HG02870 (cell line): ENCODE results near the gene PDSS2.
A peak's percentile ranks its signal among the peaks of the same experiment; 100 is the strongest.
"Not testable (repeated sequence)": the region's sequence is repeated elsewhere in the genome, so short reads cannot be mapped to it uniquely, and the experiment has no call there.

Experiments
- ATAC-seq: cut with Tn5 transposase; IDR thresholded peaks from one replicate; pipeline ENCODE4 v1.9.1; 2021; ENCODE audit warnings: mild to moderate bottlenecking, moderate library complexity; ENCODE audit not compliant: unreplicated experiment

The PDSS2 gene

GRCh38 chr6:107368471-107368870 lies 90.9 kb downstream of the PDSS2 start:
- ATAC-seq = no peak

- ATAC-seq = not testable (repeated sequence)
Measured at GRCh38 chr6:107364173-107364572, 95.2 kb downstream of the PDSS2 start.

GRCh38 chr6:107361753-107362604 lies 97.4 kb downstream of the PDSS2 start:
- no peak for ATAC-seq

- no peak for ATAC-seq
Measured at GRCh38 chr6:107360476-107360875, 98.9 kb downstream of the PDSS2 start.

GRCh38 chr6:107357842-107358241 lies 101.5 kb downstream of the PDSS2 start:
- no peak for ATAC-seq

- ATAC-seq = no peak
Measured at GRCh38 chr6:107357031-107357430, 102.3 kb downstream of the PDSS2 start.

GRCh38 chr6:107355659-107356058 lies 103.7 kb downstream of the PDSS2 start:
- no peak for ATAC-seq

- no peak for ATAC-seq
Measured at GRCh38 chr6:107354451-107354850, 104.9 kb downstream of the PDSS2 start.

- no peak for ATAC-seq
Measured at GRCh38 chr6:107353773-107354382, 105.5 kb downstream of the PDSS2 start.

- no peak for ATAC-seq
Measured at GRCh38 chr6:107348224-107348623, 111.1 kb downstream of the PDSS2 start.

- ATAC-seq = no peak
Measured at GRCh38 chr6:107345393-107345792, 114.0 kb downstream of the PDSS2 start.

- no peak for ATAC-seq
Measured at GRCh38 chr6:107344981-107345380, 114.4 kb downstream of the PDSS2 start.

GRCh38 chr6:107344383-107344782 lies 115.0 kb downstream of the PDSS2 start:
- ATAC-seq = no peak

GRCh38 chr6:107342144-107342543 lies 117.2 kb downstream of the PDSS2 start:
- ATAC-seq = no peak

- ATAC-seq = no peak
Measured at GRCh38 chr6:107340881-107341280, 118.5 kb downstream of the PDSS2 start.

- ATAC-seq = no peak
Measured at GRCh38 chr6:107337191-107337741, 122.1 kb downstream of the PDSS2 start.

GRCh38 chr6:107334026-107334425 lies 125.3 kb downstream of the PDSS2 start:
- ATAC-seq = no peak

GRCh38 chr6:107333491-107333890 lies 125.9 kb downstream of the PDSS2 start:
- ATAC-seq = no peak

GRCh38 chr6:107331409-107332386 lies 127.7 kb downstream of the PDSS2 start:
- ATAC-seq = no peak

- peak; percentile 96 for ATAC-seq
Measured at GRCh38 chr6:107330168-107330567, 129.2 kb downstream of the PDSS2 start.
